K562 (cell line): Measurements from ENCODE around the gene CTDSPL. TPM values are rescaled to one million over a fixed set of nuclear protein-coding genes. Genes with fewer than 3 reads are reported as not detected.

Experiments used
- ATAC-seq: fragments of 200-7000 bp; cut with Tn5 transposase; 3 replicates; pipeline ENCODE4 v1.9.1; 2020; ENCODE audit warnings: moderate library complexity
- BruUV-seq: library from RNA; stranded (reverse); fragments of 400-500 nt; replicated peaks from 2 replicates; lab custom pipeline; 2021; lab: Mats Ljungman, UMichigan
- CTCF ChIA-PET: fragments of 300-600 bp; formaldehyde crosslinking; extraction: SDS; loops from one replicate; lab custom pipeline; 2021; ENCODE audit warnings: low intra/inter-chr PET ratio; lab: Yijun Ruan, JAX
- POLR2A ChIA-PET: fragments of 300-600, 350-650 bp; sonication (Branson Sonifier 250); formaldehyde crosslinking; extraction: SDS; loops from one replicate; lab custom pipeline; 2021; ENCODE audit warnings: antibody characterized with exemption, inconsistent platforms; lab: Yijun Ruan, JAX
- DNase-seq, 4 experiments: peaks; one replicate each; pipeline versions ENCODE4 v3.0.0 to v3.0.0-alpha.2; 2011 to 2018; ENCODE audit warnings: low spot score in 3 of 4, mixed read lengths in 3 of 4; ENCODE audit errors: extremely low read depth in 1 of 4
- FAIRE-seq: peaks from 2 replicates; lab custom pipeline; 2011; peaks lifted over from hg19 to GRCh38; lab: Jason Lieb, UNC
- H2AFZ ChIP-seq: 2 replicates; pipeline ENCODE4 v1.6.0; 2011; ENCODE audit warnings: low read depth, low read length, control low read depth, inconsistent platforms
- H3K27ac ChIP-seq: fragments of 200-600 bp; 3 replicates; pipeline ENCODE4 v1.8.0; 2011; ENCODE audit warnings: low read depth, mild to moderate bottlenecking, control low read depth, inconsistent platforms, low read length, moderate library complexity, mixed read lengths; ENCODE audit errors: extremely low read depth
- H3K27me3 ChIP-seq, 2 experiments: fragments of 300-600 bp in 1 of 2; 2 replicates in 1 of 2; 3 replicates in 1 of 2; pipeline versions ENCODE4 v1.6.0 to v1.8.0; 2011; ENCODE audit warnings: inconsistent platforms in 2 of 2, low read length in 2 of 2, mild to moderate bottlenecking in 1 of 2, mixed read lengths in 1 of 2, moderate library complexity in 1 of 2; ENCODE audit not compliant: control insufficient read depth in 2 of 2, insufficient read depth in 2 of 2
- H3K36me3 ChIP-seq: fragments of 300-600 bp; 3 replicates; pipeline ENCODE4 v1.8.0; 2011; ENCODE audit warnings: mild to moderate bottlenecking, low read length, inconsistent platforms; ENCODE audit not compliant: control insufficient read depth, insufficient read depth
- H3K4me1 ChIP-seq, 2 experiments: fragments of 200-600 bp in 1 of 2; replicated peaks in 1 of 2; 2 replicates in 1 of 2; 3 replicates in 1 of 2; pipeline versions ENCODE4 v1.5.1 to v1.8.0; 2011; ENCODE audit warnings: inconsistent platforms in 2 of 2, low read length in 2 of 2, mild to moderate bottlenecking in 1 of 2, mixed read lengths in 1 of 2, moderate library complexity in 1 of 2; ENCODE audit not compliant: control insufficient read depth in 2 of 2, insufficient read depth in 2 of 2
- H3K4me2 ChIP-seq: 2 replicates; pipeline ENCODE4 v1.6.1; 2011; ENCODE audit warnings: low read length, control low read depth, inconsistent platforms, mixed read lengths; ENCODE audit not compliant: insufficient read depth
- H3K4me3 ChIP-seq: fragments of 200-600 bp; sonication (generic), shearing (Covaris generic); 2 replicates; pipeline ENCODE4 v1.5.1; 2016; ENCODE audit warnings: control low read depth, inconsistent platforms
- H3K79me2 ChIP-seq: fragments of 200-600 bp; 3 replicates; pipeline ENCODE4 v1.8.0; 2011; ENCODE audit warnings: low read length, inconsistent platforms; ENCODE audit not compliant: control insufficient read depth, insufficient read depth
- H3K9ac ChIP-seq, 2 experiments: 2 replicates each; pipeline versions ENCODE4 v1.6.0 to v1.6.1; 2011; ENCODE audit warnings: low read depth in 2 of 2, low read length in 2 of 2, control low read depth in 1 of 2, inconsistent platforms in 1 of 2, mild to moderate bottlenecking in 1 of 2, mixed read lengths in 1 of 2; ENCODE audit not compliant: insufficient read depth in 1 of 2
- H3K9me1 ChIP-seq: one replicate; pipeline ENCODE4 v1.6.0; 2011; ENCODE audit warnings: inconsistent platforms, mild to moderate bottlenecking, low read length, moderate library complexity; ENCODE audit not compliant: control insufficient read depth, insufficient read depth
- H3K9me3 ChIP-seq: replicated peaks from 2 replicates; pipeline ENCODE4 v1.5.1; 2011; ENCODE audit warnings: low read depth, low read length, inconsistent platforms; ENCODE audit not compliant: control insufficient read depth, insufficient read depth
- H4K20me1 ChIP-seq: replicated peaks from 2 replicates; pipeline ENCODE4 v1.6.1; 2011; ENCODE audit warnings: low read length, inconsistent platforms, mixed read lengths; ENCODE audit not compliant: control insufficient read depth, insufficient read depth
- BRCA1 ChIP-seq, 2 experiments: fragments of 450-650 bp in 1 of 2; sonication (generic) in 1 of 2; formaldehyde crosslinking in 1 of 2; IDR thresholded peaks; 2 replicates each; pipeline versions ENCODE4 v1.5.0 to v1.6.1; 2017 to 2020; ENCODE audit warnings: mild to moderate bottlenecking in 1 of 2, missing genetic modification reagents in 1 of 2
- BRF1 ChIP-seq: IDR thresholded peaks from 3 replicates; pipeline ENCODE4 v1.6.1; 2011; ENCODE audit warnings: borderline replicate concordance, mild to moderate bottlenecking; ENCODE audit not compliant: insufficient read length; ENCODE audit errors: extremely low read depth
- EP300 ChIP-seq: IDR thresholded peaks from 2 replicates; pipeline ENCODE4 v1.6.1; 2012; ENCODE audit warnings: low read length, improper control_type of control experiment
- ETV5 ChIP-seq: sonication (generic); formaldehyde crosslinking; IDR thresholded peaks from 2 replicates; pipeline ENCODE4 v1.4.0; 2020; ENCODE audit warnings: low read depth, mild to moderate bottlenecking, missing genetic modification reagents
- HEY1 ChIP-seq: fragments of 250-450 bp; sonication (Bioruptor Pico); IDR thresholded peaks from 2 replicates; pipeline ENCODE4 v1.5.0; 2020; ENCODE audit warnings: mild to moderate bottlenecking, moderate library complexity, borderline replicate concordance
- NCOA2 ChIP-seq, 2 experiments: fragments of 450-650 bp; IDR thresholded peaks; 2 replicates each; pipeline ENCODE4 v1.6.1; 2018; ENCODE audit warnings: mild to moderate bottlenecking in 2 of 2, moderate library complexity in 1 of 2; ENCODE audit not compliant: partially characterized antibody in 2 of 2
- PCBP1 ChIP-seq: fragments of 200-400 bp; formaldehyde crosslinking; IDR thresholded peaks from 2 replicates; pipeline ENCODE4 v1.6.1; 2018; ENCODE audit warnings: mild to moderate bottlenecking, low read depth, low read length; ENCODE audit not compliant: poor library complexity, severe bottlenecking
- POLR3A ChIP-seq: IDR thresholded peaks from 2 replicates; pipeline ENCODE4 v1.6.1; 2011; ENCODE audit warnings: borderline replicate concordance, mild to moderate bottlenecking, moderate library complexity; ENCODE audit not compliant: insufficient read length, insufficient read depth; ENCODE audit errors: extremely low read depth
- SPI1 ChIP-seq: IDR thresholded peaks from 2 replicates; pipeline ENCODE4 v1.6.1; 2011; ENCODE audit warnings: low read depth, low read length, control low read depth, borderline replicate concordance
- STAT5A ChIP-seq: IDR thresholded peaks from 2 replicates; pipeline ENCODE4 v1.6.1; 2012; ENCODE audit warnings: low read length, inconsistent platforms, borderline replicate concordance
- ZNF184 ChIP-seq: sonication (generic); formaldehyde crosslinking; IDR thresholded peaks from 2 replicates; pipeline ENCODE4 v1.5.0; 2020; ENCODE audit warnings: missing genetic modification reagents
- ZNF311 ChIP-seq: fragments of 250-450 bp; sonication (Bioruptor Pico); IDR thresholded peaks from 2 replicates; pipeline ENCODE4 v1.4.0; 2020; ENCODE audit warnings: mild to moderate bottlenecking, moderate library complexity
- ZNF512 ChIP-seq: IDR thresholded peaks from 2 replicates; pipeline ENCODE4 v1.6.1; 2016; ENCODE audit warnings: missing genetic modification characterization, missing compliant biosample characterization
- ZNF584 ChIP-seq: fragments of 200-800 bp; sonication (Bioruptor generic); IDR thresholded peaks from 2 replicates; pipeline ENCODE4 v1.6.1; 2016; ENCODE audit warnings: low read depth, mild to moderate bottlenecking, missing genetic modification characterization, missing compliant biosample characterization
- WGBS: fragments of 100-300 bp; shearing (Covaris generic); methylation state at CpG from one replicate; pipeline ENCODE4 v1.1.6; 2016; ENCODE audit warnings: low coverage, mixed read lengths; ENCODE audit not compliant: insufficient coverage; ENCODE audit errors: missing lambda C conversion rate; 5-methylcytosine and 5-hydroxymethylcytosine counted together
- in situ Hi-C: fragments of 300-500 bp; cut with MboI; formaldehyde crosslinking; loops from 4 replicates; pipeline ENCODE4 v1.15.0; 2018; ENCODE audit warnings: inconsistent platforms, mixed read lengths
- intact Hi-C: fragments of 100-400 bp; cut with micrococcal nuclease; formaldehyde crosslinking; loops from 2 replicates; pipeline ENCODE4 v1.14.2; 2022
- polyA plus RNA-seq, 8 experiments: library from polyadenylated mRNA; depleted of rRNA in 4 of 8; stranded (reverse) in 5 of 8; unstranded in 3 of 8; fragments of >200 nt; fragmentation: Nextera tagmentation in 2 of 8; fragmentation: Illumina TruSeq in 1 of 8; extraction: Ambion mirVana in 2 of 8; extraction: Trizol in 1 of 8; gene quantifications; 2 replicates each; pipeline versions ENCODE4 v1.2.1 to v1.2.3, GENCODE V29; 2011 to 2014; ENCODE audit warnings: inconsistent platforms in 1 of 8, missing spikeins in 1 of 8
- total RNA-seq, 7 experiments: library from RNA; depleted of rRNA in 6 of 7; stranded (reverse); fragments of >200 nt in 6 of 7; fragmentation: Illumina TruSeq in 2 of 7; extraction: Trizol in 2 of 7; gene quantifications; 2 replicates each; pipeline versions ENCODE4 v1.2.1 to v1.2.3, GENCODE V29; 2011 to 2021; ENCODE audit warnings: low replicate concordance in 1 of 7
- TF ChIP-seq, protein P1 (sequence below): sonication (generic); formaldehyde crosslinking; IDR thresholded peaks from 2 replicates; pipeline ENCODE4 v1.5.0; 2020; ENCODE audit warnings: missing genetic modification reagents

Gene CTDSPL
- total and polyA plus RNA-seq, 9 of the 15 experiments (the other 6 are each of a cell fraction or from before 2014, with no cell fraction given): 5.1 to 19.3 (median 11.3) TPM

GRCh38 chr3:37964146-37964545 lies 102.5 kb downstream of the CTDSPL start:
- H3K27me3 ChIP-seq: 0 out of 5 replicates have a peak, but pooled peaks cover 3 to 4% of the 10 kb centered on the region in 2 experiments
- FAIRE-seq: no peak
- H3K27ac ChIP-seq: no peak overlapping the region
- ChIA-PET CTCF (interaction anchor here (0.8 kb wide), 1 partner anchor 106 kb away, joined by 3 read pairs; no protein-coding TSS in a partner anchor), POLR2A (interaction anchor here (0.9 to 1.0 kb wide), 3 partner anchors 9 to 25 kb away, joined by 3 to 5 read pairs (median 3); no protein-coding TSS in a partner anchor)
- H3K79me2 ChIP-seq: no peaks in the 10 kb centered on the region
- no peak overlapping the region for H2AFZ ChIP-seq
- H3K4me1 ChIP-seq: peaks cover 0 to under 1% of the 10 kb centered on the region in 2 experiments; a peak in 2 of 5 replicates
- no peak overlapping the region for H3K4me3 ChIP-seq
- ATAC-seq: no peak
- H3K9ac ChIP-seq: no peak overlapping the region
- H3K9me3 ChIP-seq: no peaks in the 10 kb centered on the region
- intact Hi-C loops: loop anchor here (10.0 kb wide), 1 partner anchor 409 kb away; no protein-coding TSS in a partner anchor
- no peaks in the 10 kb centered on the region for H3K9me1 ChIP-seq
- WGBS: 15% methylated on average over 3 of the region's 3 CpGs
- no peak for TF ChIP-seq HEY1
- no peak for TF ChIP-seq BRF1
- TF ChIP-seq STAT5A: no peak
- TF ChIP-seq NCOA2 (IDR thresholded peaks at IDR 0.05; ENCODE audit: partially characterized antibody in 2 of 2): no peak
- no peak for TF ChIP-seq ZNF512 (tag)
- no peak for TF ChIP-seq ETV5 (CRISPR knock-in tag)
- TF ChIP-seq, protein P1, sequence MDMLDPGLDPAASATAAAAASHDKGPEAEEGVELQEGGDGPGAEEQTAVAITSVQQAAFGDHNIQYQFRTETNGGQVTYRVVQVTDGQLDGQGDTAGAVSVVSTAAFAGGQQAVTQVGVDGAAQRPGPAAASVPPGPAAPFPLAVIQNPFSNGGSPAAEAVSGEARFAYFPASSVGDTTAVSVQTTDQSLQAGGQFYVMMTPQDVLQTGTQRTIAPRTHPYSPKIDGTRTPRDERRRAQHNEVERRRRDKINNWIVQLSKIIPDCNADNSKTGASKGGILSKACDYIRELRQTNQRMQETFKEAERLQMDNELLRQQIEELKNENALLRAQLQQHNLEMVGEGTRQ (CRISPR knock-in tag): no peak
- TF ChIP-seq ZNF311 (CRISPR knock-in tag): no peak
- no peak for TF ChIP-seq ZNF584 (CRISPR knock-in tag)
- no peak for TF ChIP-seq POLR3A
- no peak for TF ChIP-seq ZNF184 (CRISPR knock-in tag)
- TF ChIP-seq PCBP1: no peak
- no peak for TF ChIP-seq BRCA1 (IDR thresholded peaks at IDR 0.05)
- TF ChIP-seq BRCA1 (CRISPR knock-in tag; IDR thresholded peaks at IDR 0.05): no peak
- no peak for TF ChIP-seq EP300
- no peak for TF ChIP-seq SPI1
- in situ Hi-C loops: no loop called here
- no peaks in the 10 kb centered on the region for H4K20me1 ChIP-seq
- no peak overlapping the region for H3K4me2 ChIP-seq
- DNase-seq: no peak
- H3K36me3 ChIP-seq: no peaks in the 10 kb centered on the region
- no TSS peak for BruUV-seq
